ENCODE data around the gene MED22.

MED22 gene

DNA sequence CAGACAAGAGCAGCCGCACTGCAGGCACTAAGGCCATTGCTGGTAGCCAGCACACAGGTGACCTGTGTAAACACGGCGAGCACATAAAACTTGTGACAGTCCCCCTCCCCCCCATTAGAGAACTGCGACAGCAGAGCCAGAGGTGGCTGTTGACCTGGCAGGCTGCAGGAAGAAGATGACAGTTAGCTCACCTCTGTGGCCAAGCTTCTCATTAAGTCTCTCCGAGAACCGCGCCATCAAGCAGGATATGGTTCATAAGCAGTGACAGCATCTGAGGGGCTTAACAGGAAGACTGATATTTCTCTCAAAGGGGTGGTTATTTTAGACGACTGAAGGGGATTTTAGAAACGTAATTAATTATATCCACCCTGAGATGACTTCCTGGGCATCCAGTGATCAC, 22.8 kb upstream of the MED22 start:
- POLR2A ChIA-PET = interaction anchor here (0.9 to 3.8 kb wide), 4 partner anchors 10 to 23 kb away, joined by 3 to 24 read pairs (median 14); partner anchors contain the start of genes MED22, RPL7A, SURF1 and SURF2
- H3K9me3 ChIP-seq (ENCODE audit: control insufficient read depth, insufficient read depth, low read depth, low read length) = no peaks in the 10 kb centered on the region
- H3K4me1 ChIP-seq (ENCODE audit: control insufficient read depth, insufficient read depth, low read length) = no peaks in the 10 kb centered on the region
- TF ChIP-seq RBAK (tag by site-specific recombination; IDR thresholded peaks at IDR 0.05) (no peak), ZNF146 (tag by site-specific recombination; IDR thresholded peaks at IDR 0.05) (no peak)
- H3K36me3 ChIP-seq (ENCODE audit: control insufficient read depth in 2 of 2, insufficient read depth in 1 of 2, low read length in 2 of 2) = peaks cover 7 to 72% of the 10 kb centered on the region in 2 experiments
- CTCF ChIA-PET = interaction anchor here (0.5 to 2.4 kb wide), 3 partner anchors 8 to 356 kb away, joined by 4 to 9 read pairs (median 5); no protein-coding TSS in a partner anchor
- H3K27ac ChIP-seq (ENCODE audit: extremely low read depth, low read depth, low read length) = no peak overlapping the region
- no peak overlapping the region for H3K4me3 ChIP-seq (ENCODE audit: low read depth, low read length)

GRCh38 chr9:133369933-133370332, 22.0 kb upstream of the MED22 start:
- ChIA-PET POLR2A (interaction anchor here (0.9 to 3.8 kb wide), 4 partner anchors 9 to 22 kb away, joined by 3 to 24 read pairs (median 8); partner anchors contain the start of genes MED22, RPL7A, SURF1 and SURF2), CTCF (interaction anchor here (0.6 kb wide), 1 partner anchor 28 kb away, joined by 3 read pairs; no protein-coding TSS in a partner anchor)
- TF ChIP-seq ZNF324 (tag by site-specific recombination; IDR thresholded peaks at IDR 0.05) = no peak
- H3K4me3 ChIP-seq (ENCODE audit: low read depth, low read length) = no peak overlapping the region
- H3K27ac ChIP-seq (ENCODE audit: extremely low read depth, low read depth, low read length) = no peak overlapping the region
- no peaks in the 10 kb centered on the region for H3K4me1 ChIP-seq (ENCODE audit: control insufficient read depth, insufficient read depth, low read length)
- H3K9me3 ChIP-seq (ENCODE audit: control insufficient read depth, insufficient read depth, low read depth, low read length) = no peaks in the 10 kb centered on the region
- peaks cover 7 to 79% of the 10 kb centered on the region in 2 experiments for H3K36me3 ChIP-seq (ENCODE audit: control insufficient read depth in 2 of 2, insufficient read depth in 1 of 2, low read length in 2 of 2)

DNA sequence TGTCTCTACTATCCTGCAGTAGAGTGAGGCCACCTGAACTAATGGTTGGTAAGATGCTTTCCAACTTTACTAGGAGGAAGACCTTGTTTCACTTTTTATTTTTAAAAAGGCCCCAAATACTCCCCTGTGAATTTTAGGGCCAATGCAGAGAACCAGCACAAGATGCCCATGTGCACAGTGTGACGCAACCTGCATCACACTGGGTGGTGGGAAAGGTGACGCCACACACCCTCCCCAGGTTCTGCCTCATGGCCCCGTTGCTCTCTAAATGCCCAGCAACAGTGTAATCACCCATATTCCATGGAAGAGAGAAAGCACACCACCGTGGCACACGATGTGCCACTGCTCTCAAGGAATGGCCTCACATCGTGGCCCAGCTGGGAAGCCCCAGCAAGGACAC, 21.5 kb upstream of the MED22 start:
- ChIA-PET CTCF (interaction anchor here (0.6 kb wide), 1 partner anchor 28 kb away, joined by 3 read pairs; no protein-coding TSS in a partner anchor), POLR2A (interaction anchor here (1.0 to 2.9 kb wide), 3 partner anchors 9 to 16 kb away, joined by 4 to 11 read pairs (median 5); partner anchors contain the start of genes SURF1 and SURF2)
- Histone ChIP-seq H3K36me3 (ENCODE audit: control insufficient read depth in 2 of 2, insufficient read depth in 1 of 2, low read length in 2 of 2) (peaks cover 7 to 83% of the 10 kb centered on the region in 2 experiments), H3K27ac (ENCODE audit: extremely low read depth, low read depth, low read length) (no peak overlapping the region), H3K9me3 (ENCODE audit: control insufficient read depth, insufficient read depth, low read depth, low read length) (no peaks in the 10 kb centered on the region), H3K4me3 (ENCODE audit: low read depth, low read length) (no peak overlapping the region), H3K4me1 (ENCODE audit: control insufficient read depth, insufficient read depth, low read length) (no peaks in the 10 kb centered on the region)
- TF ChIP-seq ZNF148 (tag by site-specific recombination; IDR thresholded peaks at IDR 0.05; ENCODE audit: borderline replicate concordance) (no peak), ZNF664 (tag by site-specific recombination; IDR thresholded peaks at IDR 0.05) (no peak), ZNF658 (tag by site-specific recombination; IDR thresholded peaks at IDR 0.05) (no peak), ZNF600 (tag by site-specific recombination; IDR thresholded peaks at IDR 0.05) (peak; percentile 59; the same call in 1 of the 2 replicates), GLIS1 (tag by site-specific recombination; IDR thresholded peaks at IDR 0.05) (0 out of 2 replicates have a peak, but pooled peaks have one; percentile 14), ZNF239 (tag by site-specific recombination; IDR thresholded peaks at IDR 0.05) (no peak), ZNF248 (tag by site-specific recombination; IDR thresholded peaks at IDR 0.05) (no peak), KLF9 (tag by site-specific recombination; IDR thresholded peaks at IDR 0.05; ENCODE audit: low read depth) (no peak), ZNF416 (tag by site-specific recombination; IDR thresholded peaks at IDR 0.05) (no peak), KLF7 (tag by site-specific recombination; IDR thresholded peaks at IDR 0.05; ENCODE audit: borderline replicate concordance) (no peak), HOXA7 (CRISPR knock-in tag; IDR thresholded peaks at IDR 0.05; ENCODE audit: borderline replicate concordance) (no peak), KLF1 (tag by site-specific recombination; IDR thresholded peaks at IDR 0.05) (0 out of 2 replicates have a peak, but pooled peaks have one; percentile 3), ZNF518A (tag by site-specific recombination; conservative IDR thresholded peaks at IDR 0.05; ENCODE audit: low read depth) (no peak), KLF8 (tag by site-specific recombination; IDR thresholded peaks at IDR 0.05) (no peak), ZNF140 (tag by site-specific recombination; IDR thresholded peaks at IDR 0.05) (no peak)
- TF ChIP-seq, protein P1, sequence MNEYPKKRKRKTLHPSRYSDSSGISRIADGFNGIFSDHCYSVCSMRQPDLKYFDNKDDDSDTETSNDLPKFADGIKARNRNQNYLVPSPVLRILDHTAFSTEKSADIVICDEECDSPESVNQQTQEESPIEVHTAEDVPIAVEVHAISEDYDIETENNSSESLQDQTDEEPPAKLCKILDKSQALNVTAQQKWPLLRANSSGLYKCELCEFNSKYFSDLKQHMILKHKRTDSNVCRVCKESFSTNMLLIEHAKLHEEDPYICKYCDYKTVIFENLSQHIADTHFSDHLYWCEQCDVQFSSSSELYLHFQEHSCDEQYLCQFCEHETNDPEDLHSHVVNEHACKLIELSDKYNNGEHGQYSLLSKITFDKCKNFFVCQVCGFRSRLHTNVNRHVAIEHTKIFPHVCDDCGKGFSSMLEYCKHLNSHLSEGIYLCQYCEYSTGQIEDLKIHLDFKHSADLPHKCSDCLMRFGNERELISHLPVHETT (tag by site-specific recombination; IDR thresholded peaks at IDR 0.05) = no peak
- TF ChIP-seq, protein P2, sequence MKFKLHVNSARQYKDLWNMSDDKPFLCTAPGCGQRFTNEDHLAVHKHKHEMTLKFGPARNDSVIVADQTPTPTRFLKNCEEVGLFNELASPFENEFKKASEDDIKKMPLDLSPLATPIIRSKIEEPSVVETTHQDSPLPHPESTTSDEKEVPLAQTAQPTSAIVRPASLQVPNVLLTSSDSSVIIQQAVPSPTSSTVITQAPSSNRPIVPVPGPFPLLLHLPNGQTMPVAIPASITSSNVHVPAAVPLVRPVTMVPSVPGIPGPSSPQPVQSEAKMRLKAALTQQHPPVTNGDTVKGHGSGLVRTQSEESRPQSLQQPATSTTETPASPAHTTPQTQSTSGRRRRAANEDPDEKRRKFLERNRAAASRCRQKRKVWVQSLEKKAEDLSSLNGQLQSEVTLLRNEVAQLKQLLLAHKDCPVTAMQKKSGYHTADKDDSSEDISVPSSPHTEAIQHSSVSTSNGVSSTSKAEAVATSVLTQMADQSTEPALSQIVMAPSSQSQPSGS (tag by site-specific recombination; IDR thresholded peaks at IDR 0.05; ENCODE audit: low read depth) = no peak

Data from HEK293 (cell line).